GM12878 (cell line): ENCODE measurements around the gene TNFSF9. TPM values are rescaled to one million over a fixed set of nuclear protein-coding genes. Genes with fewer than 3 reads are reported as not detected.
A peak's percentile ranks its signal among the peaks of the same experiment; 100 is the strongest.

ENCODE experiments used
- BHLHE40 ChIP-seq, 2 experiments: fragments of 450-650 bp in 1 of 2; IDR thresholded peaks; 2 replicates each; pipeline ENCODE4 v1.6.1; 2011 to 2017; ENCODE audit warnings: low read depth in 2 of 2, borderline replicate concordance in 1 of 2, improper control_type of control experiment in 1 of 2, low read length in 1 of 2, mild to moderate bottlenecking in 1 of 2
- BMI1 ChIP-seq: fragments of 450-650 bp; IDR thresholded peaks from 2 replicates; pipeline ENCODE4 v1.6.1; 2016; ENCODE audit warnings: mild to moderate bottlenecking, moderate library complexity, borderline replicate concordance
- CBX5 ChIP-seq: sonication (generic); IDR thresholded peaks from 2 replicates; pipeline ENCODE4 v1.6.1; 2016; ENCODE audit warnings: low read depth, moderate library complexity, mild to moderate bottlenecking, inconsistent platforms
- FOXM1 ChIP-seq: IDR thresholded peaks from 2 replicates; pipeline ENCODE4 v1.6.1; 2012; ENCODE audit warnings: low read depth, mild to moderate bottlenecking, inconsistent platforms, low read length, moderate library complexity
- HCFC1 ChIP-seq: fragments of 150-350 bp; IDR thresholded peaks from 2 replicates; pipeline ENCODE4 v1.6.1; 2014; ENCODE audit warnings: low read length
- HDAC2 ChIP-seq: fragments of 200-600 bp; sonication (generic); IDR thresholded peaks from 2 replicates; pipeline ENCODE4 v1.6.1; 2017
- JUNB ChIP-seq: IDR thresholded peaks from 2 replicates; pipeline ENCODE4 v1.6.1; 2016; ENCODE audit warnings: antibody characterized with exemption, mild to moderate bottlenecking
- KDM1A ChIP-seq: fragments of 200-600 bp; sonication (generic); IDR thresholded peaks from 2 replicates; pipeline ENCODE4 v1.6.1; 2016; ENCODE audit warnings: borderline replicate concordance
- LARP7 ChIP-seq: fragments of 450-650 bp; IDR thresholded peaks from 2 replicates; pipeline ENCODE4 v1.6.1; 2017; ENCODE audit warnings: mild to moderate bottlenecking
- MAX ChIP-seq: IDR thresholded peaks from 2 replicates; pipeline ENCODE4 v1.6.1; 2012; ENCODE audit warnings: low read depth, low read length, improper control_type of control experiment
- PAX8 ChIP-seq: fragments of 450-650 bp; IDR thresholded peaks from 2 replicates; pipeline ENCODE4 v1.6.1; 2017; ENCODE audit warnings: mild to moderate bottlenecking, moderate library complexity
- POLR2AphosphoS5 ChIP-seq: IDR thresholded peaks from 2 replicates; pipeline ENCODE4 v1.6.1; 2011; ENCODE audit warnings: mild to moderate bottlenecking, low read length, inconsistent platforms
- POU2F2 ChIP-seq: IDR thresholded peaks from 3 replicates; pipeline ENCODE4 v1.6.1; 2011; ENCODE audit warnings: low read depth, mild to moderate bottlenecking, low read length, borderline replicate concordance
- RAD21 ChIP-seq: IDR thresholded peaks from 2 replicates; pipeline ENCODE4 v1.6.1; 2011; ENCODE audit warnings: mild to moderate bottlenecking, low read depth, low read length, moderate library complexity; ENCODE audit not compliant: insufficient read depth
- RELA ChIP-seq: fragments of 450-650 bp; IDR thresholded peaks from 2 replicates; pipeline ENCODE4 v1.8.0; 2014; ENCODE audit warnings: borderline replicate concordance; ENCODE audit not compliant: partially characterized antibody
- RFX5 ChIP-seq: IDR thresholded peaks from 2 replicates; pipeline ENCODE4 v1.6.1; 2011; ENCODE audit warnings: low read depth, low read length, improper control_type of control experiment
- SKIL ChIP-seq: fragments of 450-650 bp; IDR thresholded peaks from 2 replicates; pipeline ENCODE4 v1.6.1; 2017; ENCODE audit warnings: mild to moderate bottlenecking, low read depth, inconsistent platforms; ENCODE audit not compliant: poor library complexity, severe bottlenecking
- SMAD5 ChIP-seq: IDR thresholded peaks from 2 replicates; pipeline ENCODE4 v1.6.1; 2016; ENCODE audit warnings: antibody characterized with exemption, low read depth
- SP1 ChIP-seq: IDR thresholded peaks from one replicate; pipeline ENCODE4 v1.6.1; 2011; ENCODE audit warnings: low read depth, low read length
- TAF1 ChIP-seq: IDR thresholded peaks from 2 replicates; pipeline ENCODE4 v1.6.1; 2011; ENCODE audit warnings: mild to moderate bottlenecking, low read depth, low read length, borderline replicate concordance
- USF1 ChIP-seq: IDR thresholded peaks from 2 replicates; pipeline ENCODE4 v1.6.1; 2011; ENCODE audit warnings: borderline replicate concordance, low read depth, mild to moderate bottlenecking, moderate library complexity, mixed read lengths, low read length; ENCODE audit not compliant: insufficient read depth; ENCODE audit errors: extremely low read length
- YBX1 ChIP-seq: fragments of 450-650 bp; IDR thresholded peaks from 2 replicates; pipeline ENCODE4 v1.6.1; 2016; ENCODE audit warnings: antibody characterized with exemption
- ZBED1 ChIP-seq: IDR thresholded peaks from 2 replicates; pipeline ENCODE4 v1.6.1; 2016; ENCODE audit warnings: borderline replicate concordance
- ZBTB11 ChIP-seq: fragments of 450-650 bp; formaldehyde crosslinking; IDR thresholded peaks from 2 replicates; pipeline ENCODE4 v1.5.0; 2022; ENCODE audit warnings: mild to moderate bottlenecking, missing genetic modification characterization
- ZNF24 ChIP-seq: fragments of 450-650 bp; IDR thresholded peaks from 2 replicates; pipeline ENCODE4 v1.6.1; 2017; ENCODE audit warnings: antibody characterized with exemption, mild to moderate bottlenecking
- ZNF622 ChIP-seq: fragments of 450-650 bp; IDR thresholded peaks from 2 replicates; pipeline ENCODE4 v1.6.1; 2017; ENCODE audit warnings: mild to moderate bottlenecking, inconsistent platforms
- polyA plus RNA-seq, 11 experiments: library from polyadenylated mRNA; depleted of rRNA in 4 of 11; unstranded in 6 of 11; stranded (reverse) in 5 of 11; fragments of >200 nt; fragmentation: Nextera tagmentation in 4 of 11; fragmentation: Illumina TruSeq in 1 of 11; extraction: Ambion mirVana in 4 of 11; extraction: Trizol in 1 of 11; gene quantifications; 1 replicate in 1 of 11; 2 replicates in 10 of 11; pipeline versions ENCODE4 v1.2.1 to v1.2.3, GENCODE V29; 2011 to 2016; ENCODE audit warnings: inconsistent platforms in 2 of 11, missing spikeins in 2 of 11, low read depth in 1 of 11
- total RNA-seq, 4 experiments: library from RNA; depleted of rRNA in 3 of 4; stranded (reverse); fragments of >200 nt in 3 of 4; fragmentation: Illumina TruSeq in 1 of 4; extraction: Trizol in 1 of 4; gene quantifications; 2 replicates each; pipeline versions ENCODE4 v1.2.1 to v1.2.3, GENCODE V29; 2013 to 2021

The TNFSF9 gene
- total and polyA plus RNA-seq, 10 of the 15 experiments (the other 5 are each of a cell fraction or from before 2014, with no cell fraction given): 6.2 to 75.3 (median 22.1) TPM

- TF ChIP-seq ZBTB11 (CRISPR knock-in tag) (no peak), POLR2AphosphoS5 (peak; percentile 79), ZNF24 (no peak), BMI1 (no peak), ZNF622 (no peak), POU2F2 (peak; percentile 51; the same call in 1 of the 3 replicates), HCFC1 (peak; percentile 37), TAF1 (peak; percentile 73; the same call in 1 of the 2 replicates), PAX8 (no peak), RELA (peak; percentile 2), SP1 (no peak), RFX5 (no peak), ZBED1 (no peak), MAX (no peak), RAD21 (no peak), YBX1 (no peak), KDM1A (no peak), JUNB (peak; percentile 86), FOXM1 (no peak), BHLHE40 (IDR thresholded peaks at IDR 0.05; ENCODE audit: borderline replicate concordance in 1 of 2, low read depth in 2 of 2, low read length in 1 of 2) (0 out of 4 replicates have a peak, but pooled peaks of 1 of the 2 experiments have one; percentile 7), HDAC2 (no peak), LARP7 (peak; percentile 48; the same call in 1 of the 2 replicates), SKIL (no peak), CBX5 (no peak), USF1 (no peak), SMAD5 (0 out of 2 replicates have a peak, but pooled peaks have one; percentile 65)
Observed at GRCh38 chr19:6489278-6490061, 41.4 kb upstream of the TNFSF9 start (continued).
